Activated T-helper 1 cell treated with anti-CD3 and anti-CD28 coated beads, Interleukin-12 subunit alpha, Interleukin-12 subunit beta, Interleukin-2, Interleukin-4 antibody, amounts not matched to agents 30 ng/mL and 10 ng/mL and 1 ng/mL, durations not matched to agents 14 hours and 24 hours and 36 hours (primary cell): ENCODE data around the gene ZNF429. TPM values are rescaled to one million over a fixed set of nuclear protein-coding genes. Genes with fewer than 3 reads are reported as not detected.

Experiments
- DNase-seq: peaks from one replicate; pipeline ENCODE4 v3.0.0; 2021; ENCODE audit warnings: low spot score
- H3K27ac Mint-ChIP-seq: one replicate; pipeline ENCODE4 v1.8.0; 2021; ENCODE audit warnings: mild to moderate bottlenecking, mixed read lengths
- H3K27me3 Mint-ChIP-seq: one replicate; pipeline ENCODE4 v1.8.0; 2022; ENCODE audit warnings: mild to moderate bottlenecking, moderate library complexity, mixed read lengths; ENCODE audit not compliant: insufficient read depth
- H3K36me3 Mint-ChIP-seq: one replicate; pipeline ENCODE4 v1.8.0; 2021; ENCODE audit warnings: low read depth, mixed read lengths
- H3K4me1 Mint-ChIP-seq: one replicate; pipeline ENCODE4 v1.8.0; 2021; ENCODE audit warnings: low read depth, mixed read lengths
- H3K4me3 Mint-ChIP-seq: one replicate; pipeline ENCODE4 v1.8.0; 2021; ENCODE audit warnings: mild to moderate bottlenecking, moderate library complexity, mixed read lengths
- H3K9me3 Mint-ChIP-seq: one replicate; pipeline ENCODE4 v1.8.0; 2021; ENCODE audit warnings: mixed read lengths
- intact Hi-C: fragments of 100-400 bp; cut with micrococcal nuclease; formaldehyde crosslinking; loops from one replicate; pipeline ENCODE4 v1.15.1; 2024
- total RNA-seq: library from RNA; stranded (reverse); gene quantifications from 2 replicates; pipeline ENCODE4 v1.2.3, GENCODE V29; 2022

Gene ZNF429
- total RNA-seq, 1 donor from 2014 or later, result 2.6 TPM

GRCh38 chr19:21603431-21604231 is 98.2 kb downstream of the ZNF429 start:
- H3K4me3 Mint-ChIP-seq, result peak overlapping the region; percentile 75
- H3K36me3 Mint-ChIP-seq, result no peaks in the 10 kb centered on the region
- no peaks in the 10 kb centered on the region for H3K27me3 Mint-ChIP-seq
- peaks cover 11% of the 10 kb centered on the region for H3K9me3 Mint-ChIP-seq
- no peak overlapping the region for H3K27ac Mint-ChIP-seq
- no peak for DNase-seq
- intact Hi-C loops, result no loop called here
- H3K4me1 Mint-ChIP-seq, result peaks cover 19% of the 10 kb centered on the region

GRCh38 chr19:21604351-21604926 is 99.0 kb downstream of the ZNF429 start:
- no peak for DNase-seq
- no peak overlapping the region for H3K27ac Mint-ChIP-seq
- H3K4me1 Mint-ChIP-seq, result peaks cover 19% of the 10 kb centered on the region
- intact Hi-C loops, result no loop called here
- H3K4me3 Mint-ChIP-seq, result peak overlapping the region; percentile 75
- peaks cover 11% of the 10 kb centered on the region for H3K9me3 Mint-ChIP-seq
- H3K36me3 Mint-ChIP-seq, result no peaks in the 10 kb centered on the region
- no peaks in the 10 kb centered on the region for H3K27me3 Mint-ChIP-seq

Other genes starting within 250 kb of the ZNF429 start
- 9.6 and 9.9 TPM in 2 replicates for gene ZNF708, start 176.2 kb upstream of the ZNF429 start, total RNA-seq
- gene ZNF738, start 146.6 kb upstream of the ZNF429 start, total RNA-seq, result 9.7 and 11.7 TPM in 2 replicates
- gene ZNF493, start 108.5 kb upstream of the ZNF429 start, total RNA-seq, result 9.6 and 12.6 TPM in 2 replicates